NCI-H82 treated with DMSO at 0.1 percent for 48 hours (cell line): ENCODE data around the gene RASA3.
"Not testable (repeated sequence)": the region's sequence is repeated elsewhere in the genome, so short reads cannot be mapped to it uniquely, and the experiment has no call there.

ENCODE experiments used
- DNase-seq: peaks from one replicate; lab custom pipeline; 2025; ENCODE audit not compliant: unreplicated experiment; lab: John Stamatoyannopoulos, UW

RASA3 gene

DNA sequence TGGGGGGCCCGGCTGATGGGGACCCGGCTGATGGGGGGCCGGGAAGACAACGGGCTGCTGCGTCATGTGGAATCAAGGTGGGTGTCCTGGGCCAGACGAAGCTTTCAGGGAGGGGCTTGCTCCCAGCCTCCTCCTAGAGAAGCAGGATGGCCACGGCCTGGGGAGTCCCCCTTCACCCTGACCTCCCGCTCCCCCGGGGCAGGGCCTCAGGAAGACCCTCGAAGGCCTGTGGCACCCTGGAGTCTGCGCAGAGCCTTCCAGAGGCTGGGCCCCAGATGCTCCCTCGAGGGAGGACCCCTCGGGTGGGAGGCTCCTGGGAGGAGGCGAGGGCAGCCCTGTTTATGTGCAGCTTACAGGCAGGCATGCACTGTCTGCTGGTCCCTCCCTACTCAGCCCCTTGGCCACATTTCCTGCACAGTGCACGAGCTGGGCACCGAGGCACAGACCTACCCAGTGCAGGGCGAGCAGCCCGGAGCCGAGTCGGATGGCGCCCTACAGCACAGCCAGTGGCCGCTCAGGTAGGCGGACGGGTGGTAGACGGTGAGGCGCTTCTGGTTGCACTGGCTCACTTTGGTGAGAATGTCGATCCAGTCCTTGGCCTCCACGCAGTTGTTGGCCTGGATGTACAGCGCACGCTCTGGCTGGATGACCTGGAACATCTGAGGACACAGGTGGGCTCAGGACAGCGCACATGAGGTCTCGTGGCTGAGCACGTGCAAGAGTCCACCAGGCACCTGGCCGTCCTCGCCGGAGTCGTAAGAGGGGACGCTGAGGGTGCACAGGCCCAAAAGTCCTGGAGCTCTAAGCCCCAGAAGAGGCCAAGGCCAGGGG is 136.1 kb downstream of the RASA3 start:
- no peak for DNase-seq

DNA sequence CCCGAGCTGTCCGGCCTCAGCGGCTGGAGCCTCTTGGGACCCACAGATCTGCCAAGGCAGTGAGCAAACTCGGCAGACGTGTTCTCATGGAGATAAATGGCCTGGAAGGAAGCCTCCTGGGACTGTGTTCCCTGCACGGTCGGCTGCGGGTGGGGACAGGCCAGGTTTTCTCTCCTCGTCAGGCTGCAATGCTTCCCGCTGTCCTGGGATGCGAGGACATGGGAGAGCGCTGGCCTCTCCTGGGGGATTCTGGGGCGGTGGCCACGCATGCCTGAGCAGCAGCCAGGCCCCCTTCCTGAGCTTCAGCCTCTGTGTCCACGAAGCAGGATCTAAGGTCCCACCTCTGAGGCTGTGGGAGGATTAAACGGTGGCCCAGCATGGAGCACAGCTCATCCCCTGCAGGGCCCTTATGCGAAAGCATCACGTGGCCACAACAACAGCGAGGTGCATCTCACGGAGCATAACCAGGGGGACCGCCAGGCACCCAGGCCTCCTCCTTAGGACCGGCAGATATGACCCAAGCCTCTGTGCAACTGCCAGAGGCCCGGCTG is 137.3 kb downstream of the RASA3 start:
- DNase-seq = no peak

DNA sequence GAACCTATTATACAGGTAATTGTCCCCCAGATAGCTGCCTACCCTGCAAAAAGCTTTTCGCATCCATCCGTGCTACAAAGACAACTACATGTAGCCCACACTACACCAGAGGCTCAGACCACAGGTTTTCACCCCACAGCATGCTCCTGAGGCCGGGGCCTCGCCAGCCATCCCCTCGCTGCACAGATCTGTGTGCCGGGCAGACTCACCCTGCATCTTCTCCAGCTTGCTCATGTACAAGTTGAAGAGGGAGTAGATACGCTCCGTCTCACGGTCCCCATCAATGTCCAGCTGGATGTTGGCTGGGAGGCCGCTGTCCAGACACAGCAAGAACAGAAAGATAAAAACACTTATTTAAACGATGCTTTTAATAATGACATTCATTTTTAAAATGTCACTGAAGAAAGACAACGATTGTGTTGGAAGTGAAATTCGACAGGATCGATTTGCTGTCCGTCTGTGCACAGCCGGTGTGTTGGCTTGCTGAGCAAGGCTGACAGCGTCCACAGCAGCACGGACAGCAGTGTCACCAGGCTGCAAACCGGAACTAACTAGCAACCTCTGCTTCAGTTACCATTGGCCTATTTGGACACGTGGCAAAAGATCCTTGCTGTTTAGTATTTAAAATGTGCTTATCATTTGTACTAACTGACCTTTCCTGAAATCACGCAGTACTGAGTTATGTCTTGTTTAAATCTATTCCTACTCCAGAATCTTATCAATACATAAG is 140.0 kb downstream of the RASA3 start:
- no peak for DNase-seq

- no peak for DNase-seq
These were observed 140.7 kb downstream of the RASA3 start for GRCh38 chr13:113991676-113992179.

DNA sequence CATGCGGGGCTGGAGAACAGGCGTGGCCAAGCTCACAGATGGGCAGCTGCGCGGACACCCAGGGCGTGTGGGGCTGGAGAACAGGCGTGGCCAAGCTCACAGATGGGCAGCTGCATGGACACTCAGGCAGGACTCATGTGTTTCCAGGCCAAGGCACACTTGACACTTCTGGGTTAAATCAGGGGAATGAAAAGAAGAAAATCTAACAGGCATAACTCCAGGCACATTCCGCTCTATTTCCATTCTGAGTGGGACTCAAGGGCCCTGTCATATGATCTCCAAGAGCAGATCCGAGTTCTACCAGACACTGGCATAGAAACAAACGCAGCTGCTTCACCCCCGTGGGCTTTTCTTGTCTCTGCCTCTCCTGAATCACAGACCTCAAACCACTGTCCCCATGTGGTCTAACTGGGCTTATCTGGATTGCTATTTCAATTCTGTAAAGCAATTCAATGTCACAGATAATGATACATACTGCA is 141.2 kb downstream of the RASA3 start:
- DNase-seq = no peak

DNA sequence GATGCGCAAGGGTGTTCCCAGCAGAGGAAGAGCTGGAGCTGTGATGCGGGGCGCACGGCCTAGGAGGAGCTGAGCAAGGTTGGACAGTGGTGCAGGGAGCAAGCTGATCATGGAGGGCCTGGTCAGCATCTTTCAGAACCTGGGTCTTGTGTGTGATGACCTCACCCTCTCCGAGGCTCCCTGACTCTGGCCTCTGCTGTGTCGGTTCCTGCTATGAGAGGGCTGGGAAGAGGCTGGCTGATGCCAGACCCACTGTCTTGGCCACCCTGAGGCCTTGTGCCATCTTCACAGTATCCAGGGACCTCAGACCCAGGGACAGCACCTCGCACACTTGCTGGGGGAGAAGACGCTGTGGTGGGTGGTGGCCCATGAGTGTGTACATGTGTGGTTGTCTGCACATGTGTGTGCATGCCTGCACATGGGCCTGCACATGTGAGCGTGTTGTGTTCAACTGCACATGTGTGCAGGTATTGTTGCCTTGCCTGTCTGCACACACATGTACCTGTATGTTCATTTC is 142.0 kb downstream of the RASA3 start:
- no peak for DNase-seq

DNA sequence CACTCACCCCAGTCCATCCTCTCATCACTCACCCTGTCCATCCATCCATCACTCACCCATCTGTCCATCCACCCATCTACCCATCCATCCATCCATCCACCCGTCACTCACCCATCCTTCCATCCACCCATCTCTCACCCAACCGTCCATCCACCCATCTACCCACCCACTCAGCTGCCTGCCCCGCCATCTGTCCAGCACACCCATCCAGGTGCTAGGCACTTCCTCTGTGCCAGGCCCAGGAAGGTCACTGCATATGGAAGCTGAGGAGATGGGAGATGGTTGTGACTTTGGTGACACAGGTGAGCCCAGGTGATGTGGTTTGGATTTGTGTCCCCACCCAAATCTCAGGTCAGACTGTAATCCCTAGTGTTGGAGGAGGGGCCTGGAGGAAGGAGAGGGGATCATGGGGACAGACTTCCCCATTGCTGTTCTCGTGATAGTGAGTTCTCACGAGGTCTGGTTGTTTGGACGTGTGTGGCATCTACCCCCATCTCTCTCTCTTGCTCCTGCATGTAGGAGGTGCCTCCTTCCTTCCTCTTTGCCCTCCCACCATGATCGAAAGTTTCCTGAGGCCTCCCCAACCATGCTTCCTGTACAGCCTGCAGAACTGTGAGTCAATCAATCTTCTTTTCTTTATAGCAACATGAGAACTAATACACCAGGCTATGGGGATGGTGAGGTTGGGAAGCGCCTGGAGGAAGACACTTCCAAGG is 142.7 kb downstream of the RASA3 start:
- no peak for DNase-seq

DNA sequence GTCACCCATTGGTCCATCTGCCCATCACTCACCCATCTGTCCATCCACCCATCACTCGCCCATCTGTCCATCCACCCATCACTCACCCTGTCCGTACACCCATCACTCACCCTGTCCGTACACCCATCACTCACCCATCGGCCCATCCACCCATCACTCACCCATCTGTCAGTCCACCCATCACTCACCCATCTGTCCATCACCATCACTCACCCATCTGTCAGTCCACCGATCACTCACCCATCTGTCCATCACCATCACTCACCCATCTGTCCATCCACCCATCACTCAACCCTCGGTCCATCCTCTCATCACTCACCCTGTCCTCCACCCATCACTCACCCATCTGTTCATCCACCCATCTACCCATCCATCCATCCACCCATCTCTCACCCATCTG is 143.6 kb downstream of the RASA3 start:
- not testable (repeated sequence) for DNase-seq

DNA sequence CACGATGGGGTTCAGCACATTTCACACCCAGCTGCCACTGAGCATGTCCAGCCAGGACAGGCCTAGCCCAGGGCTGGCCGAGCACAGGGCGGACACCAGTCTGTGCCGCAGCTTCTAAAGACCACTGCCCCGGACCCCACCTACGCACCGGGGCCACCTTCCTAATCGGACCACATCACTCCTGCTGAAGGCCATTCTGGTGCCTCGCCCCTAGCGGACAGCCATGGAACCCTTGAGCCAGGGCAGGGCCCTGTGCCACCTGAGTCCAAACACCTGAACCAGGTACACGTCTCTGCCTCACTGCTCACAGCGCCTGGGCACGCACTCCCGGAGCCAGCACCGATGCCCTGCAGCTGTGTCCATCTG is 150.1 kb downstream of the RASA3 start:
- no peak for DNase-seq

DNA sequence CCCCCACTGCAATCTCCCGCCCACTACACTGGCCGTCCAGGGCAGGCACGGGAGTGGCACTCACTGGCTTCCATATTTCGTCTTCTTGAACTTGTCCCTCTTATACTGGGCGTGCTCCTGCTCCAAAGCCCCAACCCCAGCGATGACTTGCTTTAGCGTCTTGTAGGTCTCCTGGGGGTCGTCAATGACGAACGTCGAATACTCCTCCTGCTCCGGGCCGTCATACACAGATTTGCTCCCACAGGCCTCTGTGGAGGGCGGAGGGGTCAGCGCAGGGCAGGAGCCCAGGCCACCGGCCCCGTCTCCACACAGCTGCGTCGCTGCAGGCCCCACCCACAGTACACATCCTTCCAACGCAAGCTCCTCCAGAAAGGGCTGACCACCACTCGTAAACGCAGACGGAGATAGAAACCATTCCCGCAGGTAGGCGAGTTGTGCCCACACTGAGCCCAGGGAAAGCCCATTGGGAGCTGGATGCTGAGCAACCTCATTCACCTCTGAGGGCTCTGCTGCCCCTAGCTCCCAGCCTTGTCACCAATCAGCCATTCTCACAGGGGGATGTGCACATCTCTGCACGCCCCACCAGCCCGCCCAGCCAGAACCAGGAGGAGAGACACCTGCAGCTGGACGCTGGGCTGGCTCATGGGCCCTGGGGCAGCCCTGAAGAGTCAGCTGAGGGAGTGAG is 150.7 kb downstream of the RASA3 start:
- DNase-seq = no peak

DNA sequence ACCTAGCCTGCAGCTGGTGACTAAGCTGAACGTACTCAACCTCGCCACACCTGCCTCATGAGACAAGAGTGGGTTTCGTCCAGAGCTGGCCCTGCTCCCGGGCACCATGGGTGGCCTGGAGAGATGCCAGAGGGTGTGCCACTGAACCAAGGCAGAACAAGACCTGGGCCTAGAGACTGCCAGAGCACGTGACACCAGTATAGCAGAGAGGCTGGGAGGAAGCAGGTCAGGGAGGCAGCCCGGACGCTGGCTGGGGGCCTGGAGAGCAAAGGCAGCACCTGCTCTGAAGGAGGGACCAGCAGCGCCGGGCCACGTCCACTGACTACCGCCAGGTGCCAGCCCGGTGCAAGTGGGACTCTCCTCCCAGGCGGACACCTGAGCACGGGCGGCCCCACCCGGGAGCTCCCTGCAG is 151.2 kb downstream of the RASA3 start:
- no peak for DNase-seq

DNA sequence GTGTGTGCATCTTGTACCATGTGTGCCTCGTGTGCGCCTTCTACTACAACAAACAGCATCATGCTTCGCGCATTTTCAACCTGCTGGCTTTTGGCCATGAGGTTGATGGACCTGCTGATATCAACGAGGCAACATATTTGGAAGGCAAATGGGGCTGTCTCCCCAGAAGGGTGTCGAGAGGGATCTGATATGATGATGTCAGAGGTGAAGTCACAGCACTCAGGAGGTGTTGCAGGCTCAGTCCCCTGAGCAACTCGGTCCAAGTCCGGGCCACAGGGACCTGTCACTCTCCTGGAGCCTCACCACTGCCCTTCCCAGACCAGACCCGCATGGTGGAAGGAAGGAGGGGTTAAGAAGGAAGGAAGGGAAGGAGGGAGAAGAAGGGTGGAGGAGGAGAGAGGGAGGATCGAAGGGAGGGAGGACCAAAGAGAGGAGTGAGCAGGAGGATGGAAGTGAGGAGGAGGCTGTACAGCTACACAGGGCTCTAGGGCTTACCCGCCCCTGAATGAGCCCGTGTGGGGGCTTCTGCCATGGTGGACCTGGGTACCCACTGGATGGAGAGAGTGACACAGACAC is 151.8 kb downstream of the RASA3 start:
- no peak for DNase-seq

DNA sequence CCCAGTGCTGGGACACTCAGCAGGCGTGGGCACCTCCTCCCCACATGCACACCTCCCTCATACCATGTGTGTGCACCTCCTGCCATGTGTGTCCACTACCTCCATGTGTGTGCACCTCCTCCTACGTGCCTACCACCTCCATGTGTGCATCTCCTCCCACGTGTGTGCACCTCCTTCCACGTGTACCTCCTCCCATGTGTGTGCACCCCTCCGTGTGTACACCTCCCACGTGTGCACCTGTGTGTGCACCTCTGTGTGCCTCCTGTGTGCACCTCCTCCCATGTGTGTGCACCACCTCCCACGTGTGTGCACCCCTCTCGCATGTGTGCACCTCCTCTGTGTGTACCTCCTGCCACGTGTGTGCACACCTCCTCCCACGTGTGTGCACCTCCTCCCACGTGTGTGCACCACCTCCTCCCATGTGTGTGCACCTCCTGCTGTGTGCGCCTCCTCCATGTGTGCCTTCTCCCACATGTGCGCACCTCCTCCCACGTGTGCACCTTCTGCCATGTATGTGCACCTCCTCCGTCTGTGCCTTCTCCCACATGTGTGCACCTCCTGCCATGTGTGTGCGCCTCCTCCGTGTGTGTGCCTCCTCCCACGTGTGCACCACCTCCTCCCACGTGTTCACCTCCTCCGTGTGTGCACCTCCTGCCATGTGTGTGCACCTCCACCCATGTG is 152.5 kb downstream of the RASA3 start:
- DNase-seq = no peak

DNA sequence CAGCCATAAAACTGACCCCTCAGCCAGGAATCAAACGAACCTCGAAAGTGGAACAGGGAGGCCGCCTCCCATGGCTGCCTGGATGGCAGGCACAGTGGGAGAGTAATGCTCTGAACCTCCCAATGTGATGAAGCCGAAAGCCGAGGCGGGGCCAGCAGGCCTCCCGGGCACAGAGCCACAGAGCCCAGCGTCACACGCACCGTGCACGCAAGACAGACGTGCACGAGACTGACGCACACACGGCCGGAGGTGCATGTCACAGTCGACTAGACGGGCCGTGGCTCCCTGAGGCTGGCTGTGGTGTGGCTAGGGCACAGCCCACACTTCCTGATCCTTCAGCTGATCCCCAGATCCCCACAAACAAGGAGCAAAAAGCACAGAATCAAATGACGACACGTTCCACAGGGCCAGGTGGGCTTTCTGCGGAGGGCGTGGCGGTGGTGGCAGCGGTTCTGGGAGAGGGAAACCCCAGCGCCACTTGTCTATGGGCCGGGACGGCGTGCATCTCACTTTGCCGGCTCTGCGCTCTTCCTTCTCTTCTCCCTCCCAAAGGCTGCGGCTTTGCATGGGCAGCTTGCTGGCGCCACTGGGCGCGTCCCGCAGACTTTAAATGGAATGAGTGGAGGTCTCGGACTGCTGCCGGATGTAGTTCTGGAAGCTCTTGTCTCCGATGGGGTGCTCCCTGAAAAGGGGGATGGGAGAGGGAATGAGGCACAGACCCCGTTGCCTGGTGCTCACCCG is 153.5 kb downstream of the RASA3 start:
- no peak for DNase-seq

GRCh38 chr13:113977976-113978375 is 154.4 kb downstream of the RASA3 start:
- DNase-seq = no peak

- no peak for DNase-seq
These were observed 155.4 kb downstream of the RASA3 start for GRCh38 chr13:113976711-113977684.

DNA sequence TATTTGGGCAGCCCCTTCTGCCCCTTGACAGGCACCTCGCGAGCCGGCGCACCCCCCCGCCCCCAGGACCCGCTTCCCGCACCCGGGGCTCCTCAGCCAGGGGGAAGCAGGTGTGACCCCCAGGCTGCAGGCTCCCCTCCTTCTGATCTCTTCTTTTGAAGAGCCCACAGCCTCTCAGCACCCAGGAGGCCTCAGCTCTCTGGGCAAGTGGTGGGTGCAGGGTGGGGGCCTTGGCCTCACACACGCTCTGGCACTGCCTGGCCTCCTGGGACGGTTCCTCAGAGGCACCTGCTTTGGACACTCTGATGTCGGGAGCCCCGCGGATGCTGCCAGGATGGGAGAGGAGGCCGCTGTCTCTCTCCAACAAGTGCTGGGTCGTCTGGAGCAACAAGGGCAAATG is 157.0 kb downstream of the RASA3 start:
- no peak for DNase-seq
